Measurements from ENCODE around the gene EPHX1.

EPHX1 gene

DNA sequence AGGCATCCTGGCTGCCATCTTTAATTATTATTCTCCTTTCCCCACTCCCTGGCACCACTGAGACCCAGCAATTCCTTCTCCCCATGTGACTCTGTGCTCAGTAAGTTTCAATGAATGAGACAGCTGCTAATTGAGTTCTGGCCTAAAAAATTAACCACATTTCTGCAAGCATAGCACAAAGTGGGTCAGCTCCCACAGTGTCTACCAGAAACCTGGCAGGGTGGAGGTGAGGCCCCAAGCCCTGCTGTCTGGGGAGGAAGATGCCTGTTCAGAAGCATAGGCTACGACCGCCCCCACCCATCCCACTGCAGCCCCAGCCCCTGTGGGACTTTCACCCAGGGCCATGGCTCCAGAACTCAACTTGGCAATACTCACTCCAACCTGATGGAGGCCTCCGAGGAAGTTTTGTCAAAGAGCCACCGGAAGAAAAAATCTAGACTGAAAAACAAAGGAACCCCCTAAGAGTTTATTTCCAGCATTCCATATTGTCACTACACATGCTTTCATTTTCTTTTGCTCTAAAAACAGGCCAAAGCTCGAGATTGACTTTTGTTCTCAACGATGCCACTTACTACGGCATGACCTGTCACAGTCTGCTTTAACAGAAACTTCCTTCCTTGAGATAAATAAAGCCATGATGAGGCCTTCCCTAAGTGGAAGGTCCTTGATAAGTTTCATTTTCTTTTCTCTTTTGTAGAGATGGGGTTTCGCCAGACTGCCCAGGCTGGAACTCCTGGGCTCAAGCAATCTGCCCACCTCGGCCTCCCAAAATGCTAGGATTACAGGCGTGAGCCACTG lies 45.8 kb downstream of the EPHX1 start:
- no peak for DNase-seq (ENCODE audit: low read depth)
- TF ChIP-seq, protein P1, sequence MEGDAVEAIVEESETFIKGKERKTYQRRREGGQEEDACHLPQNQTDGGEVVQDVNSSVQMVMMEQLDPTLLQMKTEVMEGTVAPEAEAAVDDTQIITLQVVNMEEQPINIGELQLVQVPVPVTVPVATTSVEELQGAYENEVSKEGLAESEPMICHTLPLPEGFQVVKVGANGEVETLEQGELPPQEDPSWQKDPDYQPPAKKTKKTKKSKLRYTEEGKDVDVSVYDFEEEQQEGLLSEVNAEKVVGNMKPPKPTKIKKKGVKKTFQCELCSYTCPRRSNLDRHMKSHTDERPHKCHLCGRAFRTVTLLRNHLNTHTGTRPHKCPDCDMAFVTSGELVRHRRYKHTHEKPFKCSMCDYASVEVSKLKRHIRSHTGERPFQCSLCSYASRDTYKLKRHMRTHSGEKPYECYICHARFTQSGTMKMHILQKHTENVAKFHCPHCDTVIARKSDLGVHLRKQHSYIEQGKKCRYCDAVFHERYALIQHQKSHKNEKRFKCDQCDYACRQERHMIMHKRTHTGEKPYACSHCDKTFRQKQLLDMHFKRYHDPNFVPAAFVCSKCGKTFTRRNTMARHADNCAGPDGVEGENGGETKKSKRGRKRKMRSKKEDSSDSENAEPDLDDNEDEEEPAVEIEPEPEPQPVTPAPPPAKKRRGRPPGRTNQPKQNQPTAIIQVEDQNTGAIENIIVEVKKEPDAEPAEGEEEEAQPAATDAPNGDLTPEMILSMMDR (conservative IDR thresholded peaks at IDR 0.05; ENCODE audit: control insufficient read depth, insufficient read depth, low read depth, low read length): no peak
- no peak overlapping the region for H3K4me3 ChIP-seq (ENCODE audit: control insufficient read depth, low read depth, low read length)

DNA sequence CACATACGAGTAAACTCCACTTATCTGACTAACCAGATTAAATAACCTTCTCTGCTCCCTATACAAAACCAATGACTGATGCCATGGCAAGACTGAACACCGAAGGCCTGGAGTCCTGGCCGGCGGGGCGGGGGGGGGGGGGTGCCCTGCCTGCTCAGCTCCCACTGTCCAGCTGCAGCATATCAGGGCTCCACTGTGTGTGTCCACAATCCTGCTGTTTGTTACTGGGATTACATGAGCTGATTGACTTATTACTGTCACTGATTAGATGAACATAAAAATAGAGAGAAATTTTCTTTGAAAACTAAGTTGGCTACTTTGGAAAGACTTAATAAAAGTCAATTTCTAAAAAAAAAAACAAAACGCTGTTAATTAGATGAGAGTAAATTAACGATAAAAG lies 47.3 kb downstream of the EPHX1 start:
- H3K4me3 ChIP-seq (ENCODE audit: control insufficient read depth, low read depth, low read length): no peak overlapping the region
- TF ChIP-seq, protein P1 (conservative IDR thresholded peaks at IDR 0.05; ENCODE audit: control insufficient read depth, insufficient read depth, low read depth, low read length): no peak
- DNase-seq (ENCODE audit: low read depth): no peak

DNA sequence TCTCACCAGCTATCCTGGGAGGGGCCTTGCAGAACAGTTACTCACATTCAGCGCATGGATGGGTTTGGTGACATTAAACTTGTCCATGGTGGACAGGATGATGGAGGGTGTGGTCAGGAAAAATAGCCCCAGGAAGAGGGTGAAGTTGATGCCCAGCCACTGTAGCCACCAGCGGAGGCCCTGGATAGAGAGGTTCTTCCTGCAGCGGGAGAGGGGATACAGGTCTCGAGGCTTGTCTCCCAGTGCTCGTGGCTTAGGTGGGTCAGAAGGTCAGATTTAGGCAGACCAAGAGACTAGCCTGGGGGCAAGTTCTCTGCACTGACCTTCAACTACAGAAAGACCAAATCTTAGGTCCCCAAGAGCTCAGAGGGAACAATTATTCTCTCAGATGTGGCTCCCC lies 49.2 kb downstream of the EPHX1 start:
- no peak for DNase-seq (ENCODE audit: low read depth)
- no peak overlapping the region for H3K4me3 ChIP-seq (ENCODE audit: control insufficient read depth, low read depth, low read length)
- TF ChIP-seq, protein P1 (conservative IDR thresholded peaks at IDR 0.05; ENCODE audit: control insufficient read depth, insufficient read depth, low read depth, low read length): no peak

DNA sequence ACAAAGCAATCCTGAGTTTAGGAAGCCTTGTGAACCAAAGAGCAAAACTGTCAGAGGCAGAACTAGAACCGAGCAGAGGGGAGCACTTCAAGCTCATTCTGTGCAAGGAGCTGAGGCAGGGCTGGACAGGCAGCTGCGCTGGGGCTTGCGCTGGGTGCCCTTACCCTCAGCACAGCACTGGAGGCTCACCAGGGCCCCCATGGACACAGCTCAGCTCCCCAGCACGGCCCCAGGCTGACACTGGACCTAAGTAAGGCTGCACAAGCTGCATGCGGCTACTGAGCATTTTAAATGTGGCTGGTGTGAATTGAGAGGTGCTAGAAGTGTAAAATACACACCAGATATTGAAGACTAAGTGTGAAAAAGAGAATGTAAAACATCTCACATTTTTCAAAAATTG lies 50.2 kb downstream of the EPHX1 start:
- no peak overlapping the region for H3K4me3 ChIP-seq (ENCODE audit: control insufficient read depth, low read depth, low read length)
- TF ChIP-seq, protein P1 (conservative IDR thresholded peaks at IDR 0.05; ENCODE audit: control insufficient read depth, insufficient read depth, low read depth, low read length): no peak
- DNase-seq (ENCODE audit: low read depth): no peak

DNA sequence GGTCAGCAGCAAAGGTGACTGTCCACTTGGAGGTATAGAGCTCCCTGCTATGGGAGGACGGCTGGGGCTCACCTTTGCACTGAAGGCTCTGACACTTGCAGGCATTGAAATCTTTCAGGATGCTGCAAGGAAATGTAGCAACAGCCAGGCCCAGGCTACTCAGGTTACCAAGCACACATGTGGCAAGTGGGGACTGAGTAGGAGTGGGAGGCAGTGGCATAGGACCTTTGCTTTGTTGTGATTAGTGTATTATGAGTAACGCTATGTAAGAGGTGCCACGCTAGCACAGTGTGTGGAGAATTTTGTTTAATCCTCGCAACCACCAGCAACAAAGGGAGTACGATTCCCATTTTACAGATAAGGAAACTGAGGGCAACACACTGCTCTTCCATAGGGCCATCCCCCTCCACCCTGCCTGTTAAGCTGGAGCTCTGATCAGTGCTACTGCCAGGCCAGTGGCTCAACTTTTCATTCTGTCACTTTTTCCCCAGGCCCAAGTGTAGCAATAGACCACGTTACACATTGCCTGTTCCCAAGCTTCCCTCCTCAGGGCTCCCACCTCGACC lies 51.0 kb downstream of the EPHX1 start:
- TF ChIP-seq, protein P1 (conservative IDR thresholded peaks at IDR 0.05; ENCODE audit: control insufficient read depth, insufficient read depth, low read depth, low read length): no peak
- no peak for DNase-seq (ENCODE audit: low read depth)
- H3K4me3 ChIP-seq (ENCODE audit: control insufficient read depth, low read depth, low read length): no peak overlapping the region

DNA sequence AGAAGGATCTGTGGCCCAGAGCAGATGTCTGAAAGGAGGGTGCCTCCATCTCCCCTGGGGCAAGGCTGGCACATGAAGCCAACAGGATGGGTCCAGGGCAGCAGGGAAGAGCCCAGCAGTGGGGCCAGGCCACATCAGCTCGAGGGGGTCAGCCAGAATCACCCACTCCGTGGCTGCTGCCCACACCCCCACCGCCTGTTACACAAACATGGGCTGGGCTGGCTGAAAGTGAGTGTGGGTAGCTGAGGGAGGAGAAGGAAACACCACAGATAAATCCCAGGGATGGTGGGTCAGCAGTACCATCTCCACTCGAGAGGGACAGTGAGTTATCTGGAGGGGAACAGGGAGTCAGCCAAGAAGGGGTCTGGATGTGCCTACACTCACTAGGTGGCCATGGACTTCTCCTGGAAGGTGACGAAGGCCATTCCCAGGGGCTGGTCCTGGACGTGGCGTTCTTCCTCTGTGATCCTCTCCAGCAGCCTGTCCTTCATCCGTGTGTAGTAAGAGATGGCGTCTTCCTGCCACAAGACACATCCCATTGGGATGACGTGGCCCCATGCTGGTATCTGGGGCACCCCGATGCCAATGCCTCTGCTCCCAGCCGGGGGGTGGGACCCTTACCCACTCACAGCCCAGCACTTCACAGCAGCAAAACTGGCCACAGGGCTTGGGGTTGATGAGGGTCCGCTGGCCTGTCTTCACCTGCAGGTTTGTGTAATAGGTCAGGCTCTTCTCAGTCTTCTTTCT lies 52.1 kb downstream of the EPHX1 start:
- no peak overlapping the region for H3K4me3 ChIP-seq (ENCODE audit: control insufficient read depth, low read depth, low read length)
- TF ChIP-seq, protein P1 (conservative IDR thresholded peaks at IDR 0.05; ENCODE audit: control insufficient read depth, insufficient read depth, low read depth, low read length): no peak
- no peak for DNase-seq (ENCODE audit: low read depth)

Data from fibroblast of mammary gland (primary cell).